Mucosa of descending colon (tissue), 3 donors: ENCODE measurements around the gene ZNF148. TPM values are rescaled to one million over a fixed set of nuclear protein-coding genes. Genes with fewer than 3 reads are reported as not detected.
"Not testable (repeated sequence)": the region's sequence is repeated elsewhere in the genome, so short reads cannot be mapped to it uniquely, and the experiment has no call there.

ENCODE experiments used
- ATAC-seq: fragments of 200-7000 bp; cut with Tn5 transposase; one replicate; pipeline ENCODE4 v1.9.1; 2020; ENCODE audit warnings: mild to moderate bottlenecking, moderate library complexity
- DNase-seq, 3 donors: peaks; one replicate each; pipeline ENCODE4 v3.0.0-alpha.2; 2020
- H3K36me3 ChIP-seq: fragments of 200-600 bp; one replicate; pipeline ENCODE4 v1.8.0; 2021; ENCODE audit warnings: low read depth, mild to moderate bottlenecking
- H3K4me1 ChIP-seq: fragments of 200-600 bp; one replicate; pipeline ENCODE4 v1.8.0; 2021; ENCODE audit warnings: low read depth, mild to moderate bottlenecking
- H3K4me3 ChIP-seq: fragments of 200-600 bp; one replicate; pipeline ENCODE4 v1.8.0; 2021; ENCODE audit warnings: mild to moderate bottlenecking
- H3K9me3 ChIP-seq: fragments of 200-600 bp; one replicate; pipeline ENCODE4 v1.8.0; 2021; ENCODE audit warnings: mild to moderate bottlenecking
- intact Hi-C, 2 donors: fragments of 100-400 bp; cut with DNase I in 1 of 2; cut with micrococcal nuclease in 1 of 2; formaldehyde crosslinking; loops; one replicate each; pipeline versions ENCODE4 v1.11.0 to v1.11.1; 2022; cut with DNase I, micrococcal nuclease
- total RNA-seq, 3 donors: library from RNA; stranded (reverse); fragmentation: NEBNext Ultra II Directional in 2 of 3; extraction: Animal tissue kit (Norgen Biotek cat#: 25700) in 2 of 3; gene quantifications; one replicate each; pipeline versions ENCODE4 v1.2.1 to v1.2.4, GENCODE V29; 2021 to 2023
- TF ChIP-seq, protein P1 (sequence below): fragments of 200-600 bp; IDR thresholded peaks from one replicate; pipeline ENCODE4 v1.8.0; 2022; ENCODE audit warnings: antibody characterized with exemption, mild to moderate bottlenecking
- donor health status: DM: no; HTN: no; CAD: no; lungs with moderate emphysema.
- donor health status: DM: no; HTN: no; CAD: no.
- donor health status: DM: no; HTN: yes; CAD: no.

ZNF148 gene
- total RNA-seq, 3 donors from 2014 or later = 39.8 to 79.5 (median 42.6) TPM

GRCh38 chr3:125351814-125352456, 23.2 kb downstream of the ZNF148 start:
- intact Hi-C loops = no loop called here
- Histone ChIP-seq H3K9me3 (no peaks in the 10 kb centered on the region), H3K36me3 (no peaks in the 10 kb centered on the region), H3K4me1 (no peaks in the 10 kb centered on the region), H3K4me3 (no peak overlapping the region)
- ATAC-seq (peak; percentile 44), DNase-seq (no peak)
- TF ChIP-seq, protein P1, sequence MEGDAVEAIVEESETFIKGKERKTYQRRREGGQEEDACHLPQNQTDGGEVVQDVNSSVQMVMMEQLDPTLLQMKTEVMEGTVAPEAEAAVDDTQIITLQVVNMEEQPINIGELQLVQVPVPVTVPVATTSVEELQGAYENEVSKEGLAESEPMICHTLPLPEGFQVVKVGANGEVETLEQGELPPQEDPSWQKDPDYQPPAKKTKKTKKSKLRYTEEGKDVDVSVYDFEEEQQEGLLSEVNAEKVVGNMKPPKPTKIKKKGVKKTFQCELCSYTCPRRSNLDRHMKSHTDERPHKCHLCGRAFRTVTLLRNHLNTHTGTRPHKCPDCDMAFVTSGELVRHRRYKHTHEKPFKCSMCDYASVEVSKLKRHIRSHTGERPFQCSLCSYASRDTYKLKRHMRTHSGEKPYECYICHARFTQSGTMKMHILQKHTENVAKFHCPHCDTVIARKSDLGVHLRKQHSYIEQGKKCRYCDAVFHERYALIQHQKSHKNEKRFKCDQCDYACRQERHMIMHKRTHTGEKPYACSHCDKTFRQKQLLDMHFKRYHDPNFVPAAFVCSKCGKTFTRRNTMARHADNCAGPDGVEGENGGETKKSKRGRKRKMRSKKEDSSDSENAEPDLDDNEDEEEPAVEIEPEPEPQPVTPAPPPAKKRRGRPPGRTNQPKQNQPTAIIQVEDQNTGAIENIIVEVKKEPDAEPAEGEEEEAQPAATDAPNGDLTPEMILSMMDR = no peak

GRCh38 chr3:125351152-125351551, 24.0 kb downstream of the ZNF148 start:
- ATAC-seq (no peak), DNase-seq (no peak)
- TF ChIP-seq, protein P1 = no peak
- no peaks in the 10 kb centered on the region for H3K36me3 ChIP-seq
- no peaks in the 10 kb centered on the region for H3K9me3 ChIP-seq
- intact Hi-C loops = no loop called here
- no peak overlapping the region for H3K4me3 ChIP-seq
- H3K4me1 ChIP-seq = no peaks in the 10 kb centered on the region

- Histone ChIP-seq H3K4me1 (no peaks in the 10 kb centered on the region), H3K9me3 (no peaks in the 10 kb centered on the region), H3K36me3 (no peaks in the 10 kb centered on the region), H3K4me3 (no peak overlapping the region)
- ATAC-seq (peak; percentile 60), DNase-seq (no peak)
- intact Hi-C loops = no loop called here
- TF ChIP-seq, protein P1 = no peak
Measured at GRCh38 chr3:125350597-125350996, 24.5 kb downstream of the ZNF148 start.

GRCh38 chr3:125349556-125350165, 25.5 kb downstream of the ZNF148 start:
- no peak overlapping the region for H3K4me3 ChIP-seq
- TF ChIP-seq, protein P1 = no peak
- DNase-seq (no peak), ATAC-seq (no peak)
- H3K4me1 ChIP-seq = no peaks in the 10 kb centered on the region
- H3K9me3 ChIP-seq = no peaks in the 10 kb centered on the region
- H3K36me3 ChIP-seq = no peaks in the 10 kb centered on the region
- intact Hi-C loops = no loop called here

DNA sequence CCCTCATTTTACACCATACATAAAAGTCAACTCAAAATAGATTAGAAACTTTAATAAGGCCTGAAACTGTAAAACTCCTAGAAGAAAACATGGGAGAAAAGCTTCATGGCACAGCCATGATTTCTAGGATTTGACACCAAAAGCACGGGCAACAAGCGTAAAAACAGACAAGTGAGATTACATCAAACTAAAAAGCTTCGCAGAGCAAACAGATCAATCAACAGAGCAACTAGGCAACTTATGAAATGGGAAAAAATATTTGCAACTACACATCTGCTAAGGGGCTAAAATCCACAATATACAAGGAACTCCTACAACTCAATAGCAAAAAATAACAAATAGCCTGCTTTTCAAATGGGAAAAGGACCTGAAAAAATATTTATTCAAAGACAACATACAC, 26.1 kb downstream of the ZNF148 start:
- no peaks in the 10 kb centered on the region for H3K4me1 ChIP-seq
- no peak overlapping the region for H3K4me3 ChIP-seq
- DNase-seq (no peak), ATAC-seq (no peak)
- intact Hi-C loops = no loop called here
- TF ChIP-seq, protein P1 = no peak
- no peaks in the 10 kb centered on the region for H3K36me3 ChIP-seq
- no peaks in the 10 kb centered on the region for H3K9me3 ChIP-seq

GRCh38 chr3:125343367-125343766, 31.8 kb downstream of the ZNF148 start:
- H3K4me1 ChIP-seq, H3K9me3 ChIP-seq, intact Hi-C loops, H3K36me3 ChIP-seq, H3K4me3 ChIP-seq, DNase-seq, ATAC-seq: not testable (repeated sequence)
